GM12873 (cell line): ENCODE measurements around the gene CD93.

Experiments used
- TF ChIP-seq, protein P1 (sequence below): IDR thresholded peaks from 2 replicates; pipeline ENCODE4 v1.5.1; 2012; ENCODE audit warnings: low read depth, mild to moderate bottlenecking, moderate library complexity, low read length, control low read depth; ENCODE audit not compliant: insufficient read depth; ENCODE audit errors: missing control alignments

The CD93 gene

DNA sequence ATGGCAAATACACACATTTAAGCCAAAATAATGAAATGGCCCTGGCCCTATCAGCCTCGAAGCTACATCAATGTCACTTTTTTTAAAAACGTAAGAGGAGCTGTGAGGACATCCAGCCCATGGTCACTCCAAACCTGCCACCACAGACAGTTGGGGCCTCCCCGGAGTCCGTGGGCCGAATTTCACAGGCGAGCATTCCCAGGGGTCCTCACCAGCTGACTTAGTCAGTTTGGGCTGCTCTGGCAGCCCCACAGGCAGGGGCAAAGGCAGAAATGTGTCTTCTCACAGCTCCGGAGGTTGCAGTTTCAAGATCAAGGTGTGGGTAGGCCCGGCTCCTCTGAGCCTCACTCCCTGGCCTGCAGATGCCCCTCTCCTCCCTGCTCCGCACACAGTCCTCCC, 25.8 kb upstream of the CD93 start:
- TF ChIP-seq, protein P1, sequence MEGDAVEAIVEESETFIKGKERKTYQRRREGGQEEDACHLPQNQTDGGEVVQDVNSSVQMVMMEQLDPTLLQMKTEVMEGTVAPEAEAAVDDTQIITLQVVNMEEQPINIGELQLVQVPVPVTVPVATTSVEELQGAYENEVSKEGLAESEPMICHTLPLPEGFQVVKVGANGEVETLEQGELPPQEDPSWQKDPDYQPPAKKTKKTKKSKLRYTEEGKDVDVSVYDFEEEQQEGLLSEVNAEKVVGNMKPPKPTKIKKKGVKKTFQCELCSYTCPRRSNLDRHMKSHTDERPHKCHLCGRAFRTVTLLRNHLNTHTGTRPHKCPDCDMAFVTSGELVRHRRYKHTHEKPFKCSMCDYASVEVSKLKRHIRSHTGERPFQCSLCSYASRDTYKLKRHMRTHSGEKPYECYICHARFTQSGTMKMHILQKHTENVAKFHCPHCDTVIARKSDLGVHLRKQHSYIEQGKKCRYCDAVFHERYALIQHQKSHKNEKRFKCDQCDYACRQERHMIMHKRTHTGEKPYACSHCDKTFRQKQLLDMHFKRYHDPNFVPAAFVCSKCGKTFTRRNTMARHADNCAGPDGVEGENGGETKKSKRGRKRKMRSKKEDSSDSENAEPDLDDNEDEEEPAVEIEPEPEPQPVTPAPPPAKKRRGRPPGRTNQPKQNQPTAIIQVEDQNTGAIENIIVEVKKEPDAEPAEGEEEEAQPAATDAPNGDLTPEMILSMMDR = no peak

DNA sequence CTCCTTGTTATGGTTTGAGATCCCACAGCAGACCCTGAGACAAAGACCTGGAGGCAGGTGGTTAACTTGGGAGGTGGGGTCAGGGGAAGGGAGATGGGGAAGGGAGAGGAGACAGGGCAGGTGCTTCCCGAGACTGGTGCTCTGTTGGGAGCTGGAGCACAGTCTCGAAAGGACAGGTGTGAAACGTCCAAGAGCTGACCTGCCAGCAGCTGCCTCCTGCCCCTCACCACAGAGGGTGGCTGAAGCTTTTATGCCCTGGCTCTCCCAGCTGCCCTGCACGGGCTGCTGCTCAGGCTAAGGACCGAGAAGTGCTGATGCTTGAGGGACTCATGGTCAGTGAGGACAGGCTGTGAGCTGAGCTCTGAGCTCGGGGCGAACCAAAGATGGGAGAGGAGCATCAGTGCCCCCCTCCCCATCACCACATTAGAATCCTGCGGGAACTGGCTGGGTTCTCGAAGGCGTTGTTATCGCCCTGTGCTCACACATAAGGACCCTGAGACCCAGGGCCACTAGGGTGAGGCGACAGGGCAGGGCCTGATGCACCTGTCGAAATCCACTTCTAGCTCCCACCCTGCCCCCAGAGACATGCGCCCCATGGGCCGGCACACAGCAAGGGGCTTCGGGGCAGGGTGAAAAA, 25.3 kb upstream of the CD93 start:
- TF ChIP-seq, protein P1 = no peak

GRCh38 chr20:23108871-23109270, 22.7 kb upstream of the CD93 start:
- TF ChIP-seq, protein P1 = no peak

DNA sequence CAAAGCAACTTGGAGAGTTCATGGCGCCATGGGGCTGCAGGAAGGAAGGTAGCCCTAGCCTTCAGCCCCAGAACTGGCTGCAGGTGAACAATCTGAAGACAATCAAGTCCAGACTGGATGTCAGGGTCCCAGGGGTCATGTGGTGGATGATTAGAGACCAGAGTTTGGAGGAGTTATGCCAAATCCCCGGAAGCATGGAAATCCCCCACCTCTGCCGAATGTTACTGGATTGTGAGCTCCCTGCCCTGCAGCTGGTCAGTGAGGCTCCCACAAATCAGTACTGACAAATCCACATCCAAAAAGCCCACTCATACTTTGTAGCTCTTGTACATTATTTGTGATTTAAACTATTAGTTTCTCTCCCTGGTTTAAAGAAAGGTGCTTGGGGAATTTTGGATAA, 21.3 kb upstream of the CD93 start:
- TF ChIP-seq, protein P1 = no peak

DNA sequence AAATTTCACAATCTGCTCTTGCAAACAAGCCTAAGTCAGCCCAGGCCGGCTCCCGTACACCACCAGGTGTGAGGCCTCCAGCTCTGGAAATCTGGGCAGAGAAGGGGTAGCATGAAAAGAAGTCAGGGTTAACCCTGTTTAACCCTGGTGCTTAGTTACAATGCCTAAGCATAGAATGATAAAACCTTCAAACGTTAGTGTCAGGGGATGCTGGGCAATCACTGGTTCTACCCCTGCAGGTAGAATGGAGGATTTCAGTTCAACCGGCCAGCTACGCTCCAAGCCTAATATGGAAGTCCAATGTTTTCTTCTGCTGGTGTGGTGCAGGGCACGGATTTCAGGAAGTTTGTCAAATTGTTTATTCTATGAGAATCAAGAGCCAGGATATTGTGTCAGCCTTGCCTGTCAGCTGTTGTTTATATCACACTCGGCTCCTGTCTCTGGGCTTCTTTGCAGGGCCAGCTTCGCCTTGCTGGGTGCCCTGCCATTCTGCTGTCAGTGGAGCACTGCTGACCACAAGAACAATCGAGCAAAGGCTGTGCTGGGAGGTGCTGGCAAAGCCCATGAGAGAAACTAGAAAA, 20.2 kb upstream of the CD93 start:
- TF ChIP-seq, protein P1 = no peak

DNA sequence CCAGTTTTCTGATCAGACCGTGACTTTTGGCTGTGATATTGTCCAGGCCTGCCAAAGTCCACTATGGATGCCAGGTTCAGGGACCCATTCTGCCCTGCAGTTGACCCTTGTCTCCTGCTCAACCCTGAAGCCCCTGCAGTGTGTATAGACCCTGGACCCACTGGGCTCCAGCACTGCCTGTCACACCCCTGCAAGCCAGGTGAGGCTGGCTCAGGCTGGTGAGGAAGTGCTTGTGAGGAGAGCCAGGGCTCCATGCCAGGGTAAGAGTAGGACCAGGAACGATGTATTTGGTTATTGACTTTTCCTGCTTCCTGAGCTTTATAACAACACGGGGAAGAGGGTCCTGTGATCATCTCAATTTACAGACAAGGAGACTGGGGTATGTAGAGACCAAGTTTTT, 19.1 kb upstream of the CD93 start:
- TF ChIP-seq, protein P1 = no peak

GRCh38 chr20:23103284-23104018, 17.3 kb upstream of the CD93 start:
- TF ChIP-seq, protein P1 = no peak
